SK-N-DZ (cell line): ENCODE data around the gene TTC23.
"Not testable (repeated sequence)": the region's sequence is repeated elsewhere in the genome, so short reads cannot be mapped to it uniquely, and the experiment has no call there.

ENCODE experiments used
- DNase-seq: peaks from one replicate; pipeline ENCODE4 v3.0.0-alpha.2; 2015; ENCODE audit warnings: low spot score

TTC23 gene

GRCh38 chr15:99201408-99202175 is 47.8 kb downstream of the TTC23 start:
- no peak for DNase-seq

- DNase-seq, result no peak
Measured at GRCh38 chr15:99197856-99198255, 51.5 kb downstream of the TTC23 start.

- not testable (repeated sequence) for DNase-seq
Measured at GRCh38 chr15:99192181-99192580, 57.2 kb downstream of the TTC23 start.

GRCh38 chr15:99187936-99188335 is 61.4 kb downstream of the TTC23 start:
- no peak for DNase-seq

GRCh38 chr15:99185414-99186130 is 63.8 kb downstream of the TTC23 start:
- no peak for DNase-seq

GRCh38 chr15:99182791-99183190 is 66.6 kb downstream of the TTC23 start:
- no peak for DNase-seq

- DNase-seq, result peak; percentile 24
Measured at GRCh38 chr15:99181545-99181971, 67.8 kb downstream of the TTC23 start.

GRCh38 chr15:99180964-99181306 is 68.4 kb downstream of the TTC23 start:
- no peak for DNase-seq

GRCh38 chr15:99180086-99180963 is 69.1 kb downstream of the TTC23 start:
- DNase-seq, result no peak

GRCh38 chr15:99177679-99178078 is 71.7 kb downstream of the TTC23 start:
- DNase-seq, result no peak

GRCh38 chr15:99176757-99177156 is 72.6 kb downstream of the TTC23 start:
- DNase-seq, result no peak

GRCh38 chr15:99174567-99175395 is 74.6 kb downstream of the TTC23 start:
- peak; percentile 31 for DNase-seq

- DNase-seq, result no peak
Measured at GRCh38 chr15:99172989-99173388, 76.4 kb downstream of the TTC23 start.

- no peak for DNase-seq
Measured at GRCh38 chr15:99172171-99172570, 77.2 kb downstream of the TTC23 start.

- no peak for DNase-seq
Measured at GRCh38 chr15:99170476-99171065, 78.8 kb downstream of the TTC23 start.

GRCh38 chr15:99169769-99170311 is 79.5 kb downstream of the TTC23 start:
- DNase-seq, result no peak

- no peak for DNase-seq
Measured at GRCh38 chr15:99168601-99169580, 80.5 kb downstream of the TTC23 start.

GRCh38 chr15:99167640-99168039 is 81.7 kb downstream of the TTC23 start:
- no peak for DNase-seq

GRCh38 chr15:99167201-99167600 is 82.2 kb downstream of the TTC23 start:
- DNase-seq, result no peak
